Bronchial epithelial cell (primary cell): Measurements from ENCODE around the gene KCNAB1. TPM values are rescaled to one million over a fixed set of nuclear protein-coding genes. Genes with fewer than 3 reads are reported as not detected.

Experiments
- DNase-seq: peaks from one replicate; pipeline ENCODE4 v3.0.0-alpha.2; 2010; ENCODE audit warnings: low read depth
- FAIRE-seq: peaks from 2 replicates; lab custom pipeline; 2011; peaks lifted over from hg19 to GRCh38; lab: Jason Lieb, UNC
- H3K27me3 ChIP-seq: 2 replicates; pipeline ENCODE4 v1.5.1; 2011; ENCODE audit warnings: low read length; ENCODE audit not compliant: control insufficient read depth, insufficient read depth
- H3K36me3 ChIP-seq: 2 replicates; pipeline ENCODE4 v1.5.1; 2011; ENCODE audit warnings: low read length; ENCODE audit not compliant: control insufficient read depth, insufficient read depth
- H3K4me3 ChIP-seq: 2 replicates; pipeline ENCODE4 v1.5.1; 2011; ENCODE audit warnings: mild to moderate bottlenecking, low read depth, low read length, control low read depth
- CTCF ChIP-seq: IDR thresholded peaks from 2 replicates; pipeline ENCODE4 v1.5.1; 2011; ENCODE audit warnings: mild to moderate bottlenecking, moderate library complexity, low read length, control low read depth, inconsistent platforms; ENCODE audit not compliant: insufficient read depth, severe bottlenecking
- total RNA-seq: library from RNA; depleted of rRNA; stranded (reverse); fragments of >200 nt; gene quantifications from 2 replicates; pipeline ENCODE4 v1.2.1, GENCODE V29; 2014

Gene KCNAB1
- total RNA-seq, 1 donor from 2014 or later, result 0.26 TPM

DNA sequence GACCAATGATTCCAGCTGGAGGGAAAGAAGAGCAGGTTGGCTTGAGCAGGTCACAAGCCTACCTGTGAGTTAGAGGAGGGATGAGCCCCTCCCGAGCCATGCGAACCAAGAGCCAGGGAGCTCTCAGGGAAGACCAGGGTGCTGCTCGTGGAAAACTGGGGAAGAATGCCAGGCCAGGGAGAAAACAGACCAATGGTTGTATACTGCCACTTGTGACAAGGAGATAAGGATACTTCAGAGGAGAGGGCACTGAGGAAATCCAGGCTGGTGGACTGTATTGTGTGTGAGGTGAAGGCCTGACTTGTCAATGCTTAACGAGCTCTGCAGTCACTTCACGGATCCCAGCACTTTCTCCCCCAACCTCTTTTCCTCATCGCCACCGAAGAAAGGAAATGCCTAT lies 256.9 kb downstream of the KCNAB1 start:
- DNase-seq (no peak), FAIRE-seq (no peak)
- TF ChIP-seq CTCF, result no peak
- Histone ChIP-seq H3K36me3 (no peaks in the 10 kb centered on the region), H3K4me3 (no peak overlapping the region), H3K27me3 (peaks cover 1% of the 10 kb centered on the region)

GRCh38 chr3:156377718-156378117 lies 257.3 kb downstream of the KCNAB1 start:
- TF ChIP-seq CTCF, result no peak
- Histone ChIP-seq H3K36me3 (no peaks in the 10 kb centered on the region), H3K4me3 (no peak overlapping the region), H3K27me3 (peaks cover 1% of the 10 kb centered on the region)
- no peak for DNase-seq
- FAIRE-seq, result no peak

GRCh38 chr3:156378871-156379270 lies 258.5 kb downstream of the KCNAB1 start:
- no peak for TF ChIP-seq CTCF
- Histone ChIP-seq H3K27me3 (peaks cover 1% of the 10 kb centered on the region), H3K4me3 (no peak overlapping the region), H3K36me3 (no peaks in the 10 kb centered on the region)
- FAIRE-seq (no peak), DNase-seq (no peak)

- TF ChIP-seq CTCF, result no peak
- peaks cover 1% of the 10 kb centered on the region for H3K27me3 ChIP-seq
- H3K4me3 ChIP-seq, result no peak overlapping the region
- FAIRE-seq (no peak), DNase-seq (no peak)
- H3K36me3 ChIP-seq, result no peaks in the 10 kb centered on the region
Measured at GRCh38 chr3:156379327-156379726, 258.9 kb downstream of the KCNAB1 start.

GRCh38 chr3:156381253-156381652 lies 260.9 kb downstream of the KCNAB1 start:
- DNase-seq (no peak), FAIRE-seq (no peak)
- H3K36me3 ChIP-seq, result no peaks in the 10 kb centered on the region
- no peak overlapping the region for H3K4me3 ChIP-seq
- TF ChIP-seq CTCF, result no peak
- H3K27me3 ChIP-seq, result peaks cover 1% of the 10 kb centered on the region
